ENCODE data around the gene AGBL1. TPM values are rescaled to one million over a fixed set of nuclear protein-coding genes. Genes with fewer than 3 reads are reported as not detected.
"Not testable (repeated sequence)": the region's sequence is repeated elsewhere in the genome, so short reads cannot be mapped to it uniquely, and the experiment has no call there.

Gene AGBL1
- total RNA-seq, 1 donor from 2014 or later, result 1.2 TPM

- no peak for DNase-seq (ENCODE audit: low spot score in 2 of 2)
- FAIRE-seq, result no peak
These were observed 298.2 kb downstream of the AGBL1 start for GRCh38 chr15:86377914-86378313.

GRCh38 chr15:86382341-86382740 lies 302.7 kb downstream of the AGBL1 start:
- FAIRE-seq (no peak), DNase-seq (ENCODE audit: low spot score in 2 of 2) (no peak)

- FAIRE-seq, result no peak
- no peak for DNase-seq (ENCODE audit: low spot score in 2 of 2)
These were observed 303.9 kb downstream of the AGBL1 start for GRCh38 chr15:86383611-86384010.

GRCh38 chr15:86384186-86384585 lies 304.5 kb downstream of the AGBL1 start:
- DNase-seq (ENCODE audit: low spot score in 2 of 2), result no peak
- FAIRE-seq, result no peak

- DNase-seq (ENCODE audit: low spot score in 2 of 2) (no peak), FAIRE-seq (no peak)
These were observed 312.6 kb downstream of the AGBL1 start for GRCh38 chr15:86392296-86392695.

GRCh38 chr15:86392874-86393273 lies 313.2 kb downstream of the AGBL1 start:
- FAIRE-seq (no peak), DNase-seq (ENCODE audit: low spot score in 2 of 2) (no peak)

- no peak for FAIRE-seq
- DNase-seq (ENCODE audit: low spot score in 2 of 2), result no peak
These were observed 315.2 kb downstream of the AGBL1 start for GRCh38 chr15:86394866-86395265.

- DNase-seq (ENCODE audit: low spot score in 2 of 2) (no peak), FAIRE-seq (no peak)
These were observed 319.6 kb downstream of the AGBL1 start for GRCh38 chr15:86399041-86399954.

GRCh38 chr15:86403221-86403620 lies 323.6 kb downstream of the AGBL1 start:
- no peak for DNase-seq (ENCODE audit: low spot score in 2 of 2)
- no peak for FAIRE-seq

GRCh38 chr15:86403914-86404583 lies 324.4 kb downstream of the AGBL1 start:
- no peak for DNase-seq (ENCODE audit: low spot score in 2 of 2)
- FAIRE-seq, result no peak

- no peak for DNase-seq (ENCODE audit: low spot score in 2 of 2)
- FAIRE-seq, result no peak
These were observed 328.6 kb downstream of the AGBL1 start for GRCh38 chr15:86408261-86408660.

- no peak for DNase-seq (ENCODE audit: low spot score in 2 of 2)
- no peak for FAIRE-seq
These were observed 332.2 kb downstream of the AGBL1 start for GRCh38 chr15:86411916-86412315.

- FAIRE-seq (no peak), DNase-seq (ENCODE audit: low spot score in 2 of 2) (no peak)
These were observed 333.5 kb downstream of the AGBL1 start for GRCh38 chr15:86413191-86413590.

GRCh38 chr15:86425746-86426145 lies 346.1 kb downstream of the AGBL1 start:
- DNase-seq (ENCODE audit: low spot score in 2 of 2) (no peak), FAIRE-seq (no peak)

GRCh38 chr15:86432861-86433260 lies 353.2 kb downstream of the AGBL1 start:
- FAIRE-seq, result no peak

GRCh38 chr15:86433983-86434382 lies 354.3 kb downstream of the AGBL1 start:
- DNase-seq (ENCODE audit: low spot score in 2 of 2) (no peak), FAIRE-seq (no peak)

More at GRCh38 chr15:86432861-86433260, 353.2 kb downstream of the AGBL1 start:
- no peak for DNase-seq (ENCODE audit: low spot score in 2 of 2)

GRCh38 chr15:86439614-86440013 lies 359.9 kb downstream of the AGBL1 start:
- FAIRE-seq (no peak), DNase-seq (ENCODE audit: low spot score in 2 of 2) (no peak)

GRCh38 chr15:86444527-86444926 lies 364.9 kb downstream of the AGBL1 start:
- DNase-seq (ENCODE audit: low spot score in 2 of 2) (no peak), FAIRE-seq (no peak)

GRCh38 chr15:86445579-86446252 lies 366.0 kb downstream of the AGBL1 start:
- DNase-seq (ENCODE audit: low spot score in 2 of 2), result no peak
- FAIRE-seq, result no peak

GRCh38 chr15:86446253-86446640 lies 366.6 kb downstream of the AGBL1 start:
- FAIRE-seq (no peak), DNase-seq (ENCODE audit: low spot score in 2 of 2) (no peak)

- DNase-seq (ENCODE audit: low spot score in 2 of 2); FAIRE-seq: not testable (repeated sequence)
These were observed 385.9 kb downstream of the AGBL1 start for GRCh38 chr15:86465470-86466039.

Data from frontal cortex (tissue), 4 donors.